Measurements from ENCODE around the gene LCNL1.

GRCh38 chr9:136972335-136972734 is 10.5 kb upstream of the LCNL1 start:
- TF ChIP-seq CTCF (optimal IDR thresholded peaks at IDR 0.05 in 1 of 3, IDR thresholded peaks at IDR 0.05 in 1 of 3, conservative IDR thresholded peaks at IDR 0.05 in 1 of 3; ENCODE audit: extremely low read depth in 1 of 3, insufficient read depth in 2 of 3, low read length in 3 of 3) = no peak
- TF ChIP-seq EZH2 (IDR thresholded peaks at IDR 0.05; ENCODE audit: low read length) = no peak
